Right lobe of liver (tissue), 6 donors: ENCODE results near the gene SLC29A1. TPM values are rescaled to one million over a fixed set of nuclear protein-coding genes. Genes with fewer than 3 reads are reported as not detected.
A peak's percentile ranks its signal among the peaks of the same experiment; 100 is the strongest.

Source experiments
- ATAC-seq, 4 donors: fragments of 200-7000 bp; cut with Tn5 transposase; one replicate each; pipeline ENCODE4 v1.9.1; 2020; ENCODE audit warnings: mild to moderate bottlenecking in 4 of 4, moderate library complexity in 4 of 4
- DNase-seq, 3 donors: peaks; one replicate each; pipeline ENCODE4 v3.0.0-alpha.2; 2020
- H3K27ac ChIP-seq, 3 donors: fragments of 200-600 bp; one replicate each; pipeline ENCODE4 v1.8.0; 2022
- H3K27me3 ChIP-seq, 2 donors: fragments of 200-600 bp; one replicate each; pipeline ENCODE4 v1.8.0; 2022
- H3K36me3 ChIP-seq, 4 donors: fragments of 200-600 bp; sonication (generic) in 1 of 4; one replicate each; pipeline versions ENCODE4 v1.5.1 to v1.8.0; 2017 to 2022; ENCODE audit warnings: control low read depth in 1 of 4
- H3K4me1 ChIP-seq, 4 donors: fragments of 200-600 bp; sonication (generic) in 1 of 4; one replicate each; pipeline versions ENCODE4 v1.5.1 to v1.8.0; 2017 to 2022; ENCODE audit warnings: control low read depth in 1 of 4
- H3K4me3 ChIP-seq, 3 donors: fragments of 200-600 bp; one replicate each; pipeline ENCODE4 v1.8.0; 2022
- H3K9me3 ChIP-seq, 4 donors: fragments of 200-600 bp; sonication (generic) in 1 of 4; one replicate each; pipeline versions ENCODE4 v1.5.1 to v1.8.0; 2017 to 2022; ENCODE audit warnings: control low read depth in 1 of 4
- POLR2A ChIP-seq: fragments of 450-650 bp; IDR thresholded peaks from one replicate; pipeline ENCODE4 v1.6.1; 2017; ENCODE audit warnings: antibody characterized with exemption, mild to moderate bottlenecking
- WGBS: methylation state at CpG from one replicate; pipeline ENCODE4 v1.1.6; 2018; ENCODE audit warnings: low coverage, low lambda C conversion rate; ENCODE audit not compliant: insufficient coverage; ENCODE audit errors: missing lambda C conversion rate; 5-methylcytosine and 5-hydroxymethylcytosine counted together
- intact Hi-C, 2 donors: fragments of 100-400 bp; cut with DNase I; formaldehyde crosslinking; loops; one replicate each; pipeline versions ENCODE4 v1.11.2 to v1.14.1; 2022
- total RNA-seq, 6 experiments: library from RNA; depleted of rRNA in 2 of 6; stranded (reverse); fragments of >200 nt in 2 of 6; fragmentation: NEBNext Ultra II Directional in 3 of 6; extraction: Animal tissue kit (Norgen Biotek cat#: 25700) in 3 of 6; gene quantifications; one replicate each; pipeline versions ENCODE4 v1.1.0 to v1.2.4, GENCODE V29; 2016 to 2023
- TF ChIP-seq, protein P1 (sequence below), 4 donors: fragments of 200-600 bp in 3 of 4; fragments of 450-650 bp in 1 of 4; IDR thresholded peaks; one replicate each; pipeline versions ENCODE4 v1.5.1 to v1.8.0; 2016 to 2022; ENCODE audit warnings: antibody characterized with exemption in 4 of 4, mild to moderate bottlenecking in 2 of 4
- donor health status: DM: no; HTN: yes; CAD: no.
- donor health status: DM: no; HTN: no; CAD: no.
- donor health status: DM: no; HTN: no; CAD: no.
- donor health status: DM: no; HTN: yes; CAD: no.
- donor health status: DM: no; HTN: yes; CAD: no.

SLC29A1 gene
- total RNA-seq, 6 experiments from 2014 or later, result 27.4 to 51.3 (median 31.4) TPM

DNA sequence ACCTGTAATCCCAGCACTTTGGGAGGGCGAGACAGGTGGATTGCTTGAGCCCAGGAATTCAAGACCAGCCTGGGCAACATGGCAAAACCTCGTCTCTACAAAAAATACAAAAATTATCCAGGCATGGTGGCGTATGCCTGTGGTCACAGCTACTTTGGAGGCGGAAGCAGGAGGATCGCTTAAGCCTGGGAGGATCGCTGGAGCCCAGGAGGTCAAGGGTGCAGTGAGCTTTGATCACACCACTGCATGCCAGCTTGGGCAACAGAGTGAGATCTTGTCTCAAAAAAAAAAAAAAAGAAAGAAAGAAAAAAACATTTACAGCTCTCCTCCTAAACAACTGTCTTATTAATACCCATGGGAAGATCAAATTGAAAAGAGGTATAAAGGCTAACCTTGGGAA, 15.4 kb upstream of the SLC29A1 start:
- Histone ChIP-seq H3K4me3 (no peak overlapping the region), H3K27ac (no peak overlapping the region), H3K4me1 (peaks cover 0 to 10% (median 4%) of the 10 kb centered on the region in 4 donors), H3K36me3 (no peaks in the 10 kb centered on the region), H3K9me3 (no peaks in the 10 kb centered on the region), H3K27me3 (no peaks in the 10 kb centered on the region)
- intact Hi-C loops, result no loop called here
- no peak for TF ChIP-seq POLR2A
- TF ChIP-seq, protein P1, sequence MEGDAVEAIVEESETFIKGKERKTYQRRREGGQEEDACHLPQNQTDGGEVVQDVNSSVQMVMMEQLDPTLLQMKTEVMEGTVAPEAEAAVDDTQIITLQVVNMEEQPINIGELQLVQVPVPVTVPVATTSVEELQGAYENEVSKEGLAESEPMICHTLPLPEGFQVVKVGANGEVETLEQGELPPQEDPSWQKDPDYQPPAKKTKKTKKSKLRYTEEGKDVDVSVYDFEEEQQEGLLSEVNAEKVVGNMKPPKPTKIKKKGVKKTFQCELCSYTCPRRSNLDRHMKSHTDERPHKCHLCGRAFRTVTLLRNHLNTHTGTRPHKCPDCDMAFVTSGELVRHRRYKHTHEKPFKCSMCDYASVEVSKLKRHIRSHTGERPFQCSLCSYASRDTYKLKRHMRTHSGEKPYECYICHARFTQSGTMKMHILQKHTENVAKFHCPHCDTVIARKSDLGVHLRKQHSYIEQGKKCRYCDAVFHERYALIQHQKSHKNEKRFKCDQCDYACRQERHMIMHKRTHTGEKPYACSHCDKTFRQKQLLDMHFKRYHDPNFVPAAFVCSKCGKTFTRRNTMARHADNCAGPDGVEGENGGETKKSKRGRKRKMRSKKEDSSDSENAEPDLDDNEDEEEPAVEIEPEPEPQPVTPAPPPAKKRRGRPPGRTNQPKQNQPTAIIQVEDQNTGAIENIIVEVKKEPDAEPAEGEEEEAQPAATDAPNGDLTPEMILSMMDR (IDR thresholded peaks at IDR 0.05), result no peak
- ATAC-seq (peak; percentile 75 to 89 (median 87)), DNase-seq (peak in 1 of 3 donors; percentile 53)
- WGBS, result 28% methylated on average over 6 of the region's 6 CpGs

DNA sequence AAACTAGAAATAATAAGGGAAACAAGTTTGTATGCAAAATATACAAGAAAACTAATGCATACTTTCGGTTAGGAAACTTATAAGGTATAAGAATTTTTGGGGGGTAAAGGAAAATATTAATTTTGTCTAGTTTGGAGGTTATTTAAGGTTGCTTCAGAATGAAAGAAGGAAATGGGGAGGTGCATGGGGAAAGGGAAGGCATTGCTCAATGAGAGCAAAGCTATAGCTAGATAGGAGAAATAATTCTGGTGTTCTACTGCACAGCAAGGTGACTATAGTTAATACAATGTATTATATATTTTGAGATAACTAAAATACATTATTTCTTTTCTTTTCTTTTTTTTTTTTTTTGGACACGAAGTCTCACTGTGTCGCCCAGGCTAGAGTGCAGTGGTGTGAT, 12.1 kb upstream of the SLC29A1 start:
- intact Hi-C loops, result no loop called here
- no peak overlapping the region for H3K4me3 ChIP-seq
- no peak for DNase-seq
- H3K27me3 ChIP-seq, result no peaks in the 10 kb centered on the region
- TF ChIP-seq, protein P1 (IDR thresholded peaks at IDR 0.05), result no peak
- no peak for TF ChIP-seq POLR2A
- ATAC-seq, result peak in 1 of 4 donors; percentile 55
- peaks cover 0 to 18% (median 8%) of the 10 kb centered on the region in 4 donors for H3K4me1 ChIP-seq
- 88% methylated on average over 3 of the region's 3 CpGs for WGBS
- no peak overlapping the region for H3K27ac ChIP-seq
- H3K36me3 ChIP-seq, result no peaks in the 10 kb centered on the region
- H3K9me3 ChIP-seq, result no peaks in the 10 kb centered on the region

DNA sequence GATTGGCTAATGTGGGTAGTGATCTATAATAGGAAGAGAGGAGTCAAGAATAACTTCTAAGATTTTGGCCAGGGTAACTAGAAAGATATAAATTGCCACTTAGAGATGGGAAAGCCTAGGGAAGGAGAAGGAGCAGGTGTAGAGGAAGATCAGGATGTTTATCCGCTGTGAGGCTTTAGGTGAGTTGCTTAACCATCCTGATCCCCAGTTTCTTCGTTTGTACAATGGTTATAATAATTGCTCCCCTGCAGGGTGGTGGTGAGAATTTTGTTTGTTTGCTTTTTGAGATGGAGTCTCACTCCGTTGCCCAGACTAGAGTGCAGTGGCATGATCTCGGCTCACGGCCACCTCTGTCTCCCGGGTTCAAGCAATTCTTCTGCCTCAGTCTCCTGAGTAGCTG, 9.1 kb upstream of the SLC29A1 start:
- DNase-seq (no peak), ATAC-seq (no peak)
- no peaks in the 10 kb centered on the region for H3K9me3 ChIP-seq
- TF ChIP-seq POLR2A, result no peak
- TF ChIP-seq, protein P1 (IDR thresholded peaks at IDR 0.05), result no peak
- H3K27me3 ChIP-seq, result no peaks in the 10 kb centered on the region
- 80% methylated on average over 2 of the region's 6 CpGs for WGBS
- H3K36me3 ChIP-seq, result no peaks in the 10 kb centered on the region
- peaks cover 6 to 33% (median 23%) of the 10 kb centered on the region in 4 donors for H3K4me1 ChIP-seq
- H3K4me3 ChIP-seq, result no peak overlapping the region
- intact Hi-C loops, result no loop called here
- no peak overlapping the region for H3K27ac ChIP-seq

DNA sequence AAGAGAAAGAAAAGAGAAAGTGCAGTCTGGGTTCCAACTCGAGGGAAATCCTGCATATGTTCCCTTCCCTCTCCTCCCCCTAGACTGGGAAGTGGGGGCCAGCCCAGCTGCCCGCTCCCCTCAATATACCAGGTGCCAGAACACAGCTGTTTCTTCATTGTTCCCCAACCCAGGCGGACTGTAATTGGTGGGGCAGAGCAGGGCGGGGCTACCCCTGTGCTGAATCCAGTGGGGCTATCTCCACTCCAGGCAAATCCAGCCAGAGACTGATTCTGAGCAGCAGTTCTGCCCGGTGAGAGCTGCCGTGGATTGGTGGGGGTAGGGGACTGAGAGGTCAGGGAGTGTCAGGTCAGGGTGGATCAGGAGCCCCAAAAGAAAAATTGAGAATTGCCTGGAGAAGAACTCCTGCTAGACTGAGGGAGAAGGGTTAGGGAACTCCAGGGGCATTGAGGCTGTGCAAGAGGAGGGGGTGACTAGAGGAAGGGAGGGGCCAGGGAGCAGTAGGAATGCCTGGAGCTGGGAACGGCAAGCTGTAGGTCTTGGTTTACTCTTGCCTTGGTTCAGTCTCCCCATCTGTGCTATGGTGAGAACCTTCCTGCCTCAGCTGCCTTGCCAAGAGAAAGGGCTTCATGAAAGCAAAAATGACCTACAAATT, 6.6 kb upstream of the SLC29A1 start, which contains the start of gene MYMX:
Gene MYMX, plus strand, starts transcription at position 250 of the 655 bp plus-strand sequence. CDS start 546 bp downstream, outside the sequence.
- ATAC-seq (no peak), DNase-seq (no peak)
- H3K4me3 ChIP-seq, result no peak within 1 kb of the TSS
- no peaks in the 10 kb centered on the region for H3K9me3 ChIP-seq
- peaks cover 6 to 52% (median 33%) of the 10 kb centered on the region in 4 donors for H3K4me1 ChIP-seq
- H3K27ac ChIP-seq, result peak within 1 kb of the TSS; percentile 36 to 67 (median 43)
- H3K36me3 ChIP-seq, result no peaks in the 10 kb centered on the region
- intact Hi-C loops, result no loop called here
- TF ChIP-seq, protein P1 (IDR thresholded peaks at IDR 0.05), result no peak
- TF ChIP-seq POLR2A, result no peak
- no peaks in the 10 kb centered on the region for H3K27me3 ChIP-seq
- 37% methylated on average over 5 of the region's 7 CpGs for WGBS
